MCF 10A (cell line): ENCODE measurements around the gene SIN3B. TPM values are rescaled to one million over a fixed set of nuclear protein-coding genes. Genes with fewer than 3 reads are reported as not detected.

Source experiments
- BruUV-seq: library from RNA; stranded (reverse); fragments of 400-500 nt; replicated peaks from 2 replicates; lab custom pipeline; 2021; lab: Mats Ljungman, UMichigan
- CTCF ChIA-PET: fragments of 300-600 bp; sonication (Branson Sonifier 250); formaldehyde crosslinking; extraction: SDS; loops from one replicate; lab custom pipeline; 2021; ENCODE audit warnings: antibody characterized with exemption, inconsistent platforms; lab: Yijun Ruan, JAX
- POLR2A ChIA-PET: fragments of 300-600, 350-650 bp; sonication (Branson Sonifier 250); formaldehyde crosslinking; extraction: SDS; loops from one replicate; lab custom pipeline; 2020; ENCODE audit warnings: antibody characterized with exemption, inconsistent platforms; lab: Yijun Ruan, JAX
- DNase-seq: peaks from one replicate; pipeline ENCODE4 v3.0.0-alpha.2; 2018; ENCODE audit not compliant: unreplicated experiment
- H3K27ac Mint-ChIP-seq: one replicate; pipeline ENCODE4 v1.8.0; 2022; ENCODE audit warnings: mild to moderate bottlenecking, low read depth, mixed read lengths; ENCODE audit not compliant: unreplicated experiment
- H3K27me3 Mint-ChIP-seq: one replicate; pipeline ENCODE4 v1.8.0; 2022; ENCODE audit warnings: mixed read lengths; ENCODE audit not compliant: insufficient read depth, unreplicated experiment
- H3K36me3 Mint-ChIP-seq: one replicate; pipeline ENCODE4 v1.8.0; 2022; ENCODE audit warnings: mild to moderate bottlenecking, moderate library complexity, mixed read lengths; ENCODE audit not compliant: insufficient read depth, unreplicated experiment
- H3K4me1 Mint-ChIP-seq: one replicate; pipeline ENCODE4 v1.8.0; 2022; ENCODE audit warnings: mixed read lengths; ENCODE audit not compliant: insufficient read depth, unreplicated experiment
- H3K4me3 Mint-ChIP-seq: one replicate; pipeline ENCODE4 v1.8.0; 2022; ENCODE audit warnings: mild to moderate bottlenecking, moderate library complexity, mixed read lengths; ENCODE audit not compliant: unreplicated experiment
- H3K9me3 Mint-ChIP-seq: one replicate; pipeline ENCODE4 v1.8.0; 2022; ENCODE audit warnings: mixed read lengths; ENCODE audit not compliant: unreplicated experiment
- intact Hi-C: fragments of 100-400 bp; cut with micrococcal nuclease; formaldehyde crosslinking; loops from 2 replicates; pipeline ENCODE4 v1.14.1; 2022
- total RNA-seq: library from RNA; stranded (reverse); gene quantifications from 2 replicates; pipeline ENCODE4 v1.2.3, GENCODE V29; 2022
- TF ChIP-seq, protein P1 (sequence below): fragments of 200-600 bp; IDR thresholded peaks from one replicate; pipeline ENCODE4 v1.8.0; 2022; ENCODE audit warnings: antibody characterized with exemption, mild to moderate bottlenecking; ENCODE audit not compliant: unreplicated experiment

Gene SIN3B
- total RNA-seq, 1 experiment from 2014 or later = 56.0 TPM

DNA sequence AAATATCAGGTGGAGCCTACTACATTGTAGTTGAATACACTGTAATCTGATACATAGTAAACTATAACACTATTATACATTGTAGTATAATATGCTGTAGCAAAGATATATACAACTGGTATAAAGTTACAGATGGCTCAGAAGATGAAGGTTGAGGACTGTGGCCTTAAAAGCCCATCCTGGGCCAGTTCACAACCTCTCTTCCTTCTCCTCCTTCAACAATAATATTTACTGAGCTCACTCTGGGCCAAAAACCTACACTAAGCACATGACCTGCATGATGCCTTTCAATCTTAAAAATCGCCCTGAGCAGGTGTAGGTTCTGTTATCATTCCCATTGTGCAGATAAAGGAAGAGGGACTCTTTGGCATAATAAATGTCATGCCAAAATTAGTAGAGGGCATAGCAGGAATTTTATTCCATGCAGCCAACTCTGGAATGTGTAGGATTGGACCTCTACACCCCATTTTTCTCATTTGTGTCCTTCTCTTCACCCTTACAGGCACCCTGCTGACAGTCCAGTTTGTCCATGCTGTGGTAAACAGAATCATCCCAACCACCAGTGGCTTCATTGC, 14.6 kb upstream of the SIN3B start:
- no peaks in the 10 kb centered on the region for H3K4me1 Mint-ChIP-seq
- no peaks in the 10 kb centered on the region for H3K36me3 Mint-ChIP-seq
- ChIA-PET CTCF (interaction anchor here (0.6 to 0.7 kb wide), 2 partner anchors 12 to 17 kb away, joined by 3 read pairs; no protein-coding TSS in a partner anchor), POLR2A (interaction anchor here (0.6 kb wide), 1 partner anchor 109 kb away, joined by 4 read pairs; no protein-coding TSS in a partner anchor)
- no peak for DNase-seq
- H3K27ac Mint-ChIP-seq = no peak overlapping the region
- no peaks in the 10 kb centered on the region for H3K9me3 Mint-ChIP-seq
- H3K4me3 Mint-ChIP-seq = no peak overlapping the region
- TF ChIP-seq, protein P1, sequence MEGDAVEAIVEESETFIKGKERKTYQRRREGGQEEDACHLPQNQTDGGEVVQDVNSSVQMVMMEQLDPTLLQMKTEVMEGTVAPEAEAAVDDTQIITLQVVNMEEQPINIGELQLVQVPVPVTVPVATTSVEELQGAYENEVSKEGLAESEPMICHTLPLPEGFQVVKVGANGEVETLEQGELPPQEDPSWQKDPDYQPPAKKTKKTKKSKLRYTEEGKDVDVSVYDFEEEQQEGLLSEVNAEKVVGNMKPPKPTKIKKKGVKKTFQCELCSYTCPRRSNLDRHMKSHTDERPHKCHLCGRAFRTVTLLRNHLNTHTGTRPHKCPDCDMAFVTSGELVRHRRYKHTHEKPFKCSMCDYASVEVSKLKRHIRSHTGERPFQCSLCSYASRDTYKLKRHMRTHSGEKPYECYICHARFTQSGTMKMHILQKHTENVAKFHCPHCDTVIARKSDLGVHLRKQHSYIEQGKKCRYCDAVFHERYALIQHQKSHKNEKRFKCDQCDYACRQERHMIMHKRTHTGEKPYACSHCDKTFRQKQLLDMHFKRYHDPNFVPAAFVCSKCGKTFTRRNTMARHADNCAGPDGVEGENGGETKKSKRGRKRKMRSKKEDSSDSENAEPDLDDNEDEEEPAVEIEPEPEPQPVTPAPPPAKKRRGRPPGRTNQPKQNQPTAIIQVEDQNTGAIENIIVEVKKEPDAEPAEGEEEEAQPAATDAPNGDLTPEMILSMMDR = no peak
- BruUV-seq = no TSS peak
- H3K27me3 Mint-ChIP-seq = no peaks in the 10 kb centered on the region
- intact Hi-C loops = no loop called here

DNA sequence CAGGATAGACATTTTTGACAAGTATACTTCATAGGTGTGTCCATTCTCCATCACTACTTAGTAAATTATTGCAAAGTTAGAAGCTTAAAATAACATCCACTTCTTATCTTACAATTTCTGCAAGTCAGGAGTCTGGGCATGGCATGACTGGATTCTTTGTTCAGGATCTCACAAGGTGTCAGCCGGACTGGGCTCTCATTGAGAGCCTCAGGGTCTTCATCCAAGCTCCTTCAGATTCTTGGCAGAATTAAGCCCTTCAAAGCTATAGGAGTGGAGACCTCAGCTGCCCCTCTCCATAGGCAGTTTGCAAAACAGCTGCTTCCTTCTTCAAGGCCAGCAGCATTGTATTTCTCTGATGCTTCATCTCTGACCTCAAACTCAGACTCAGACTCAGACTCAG, 9.1 kb upstream of the SIN3B start:
- Mint-ChIP-seq H3K27me3 (no peaks in the 10 kb centered on the region), H3K9me3 (no peaks in the 10 kb centered on the region), H3K36me3 (peaks cover 6% of the 10 kb centered on the region), H3K27ac (no peak overlapping the region), H3K4me3 (no peak overlapping the region), H3K4me1 (peaks cover 16% of the 10 kb centered on the region)
- intact Hi-C loops = loop anchor here (5.0 kb wide), 1 partner anchor 88 kb away; no protein-coding TSS in a partner anchor
- DNase-seq = no peak
- ChIA-PET CTCF (interaction anchor here (0.6 to 0.7 kb wide), 2 partner anchors 10 to 19 kb away, joined by 3 read pairs; no protein-coding TSS in a partner anchor), POLR2A (no interaction called here)
- TF ChIP-seq, protein P1 = no peak
- BruUV-seq = no TSS peak

DNA sequence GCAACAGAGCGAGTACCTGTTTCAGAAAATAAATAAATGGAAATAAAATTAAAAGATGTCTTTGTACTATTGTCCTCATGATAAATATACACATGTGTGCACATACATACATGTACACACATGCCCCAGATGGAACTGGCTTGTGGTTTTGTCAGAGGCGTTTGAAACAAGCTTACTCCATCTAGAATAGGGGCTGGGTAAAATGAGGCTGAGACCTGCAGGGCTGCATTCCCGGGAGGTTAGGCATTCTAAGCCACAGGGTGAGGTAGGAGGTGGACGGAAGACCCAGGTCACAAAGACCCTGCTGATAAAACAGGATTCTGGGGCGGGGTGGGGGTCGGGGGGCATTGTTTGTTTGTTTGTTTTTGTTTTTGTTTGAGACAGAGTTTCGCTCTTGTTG, 8.1 kb upstream of the SIN3B start:
- H3K4me3 Mint-ChIP-seq = no peak overlapping the region
- no peaks in the 10 kb centered on the region for H3K27me3 Mint-ChIP-seq
- DNase-seq = no peak
- H3K9me3 Mint-ChIP-seq = no peaks in the 10 kb centered on the region
- TF ChIP-seq, protein P1 = no peak
- no TSS peak for BruUV-seq
- CTCF ChIA-PET = no interaction called here
- H3K4me1 Mint-ChIP-seq = peaks cover 26% of the 10 kb centered on the region
- no peak overlapping the region for H3K27ac Mint-ChIP-seq
- peaks cover 11% of the 10 kb centered on the region for H3K36me3 Mint-ChIP-seq
- intact Hi-C loops = loop anchor here (5.0 kb wide), 1 partner anchor 89 kb away; no protein-coding TSS in a partner anchor
- POLR2A ChIA-PET = interaction anchor here (0.6 kb wide), 1 partner anchor 103 kb away, joined by 3 read pairs; no protein-coding TSS in a partner anchor

DNA sequence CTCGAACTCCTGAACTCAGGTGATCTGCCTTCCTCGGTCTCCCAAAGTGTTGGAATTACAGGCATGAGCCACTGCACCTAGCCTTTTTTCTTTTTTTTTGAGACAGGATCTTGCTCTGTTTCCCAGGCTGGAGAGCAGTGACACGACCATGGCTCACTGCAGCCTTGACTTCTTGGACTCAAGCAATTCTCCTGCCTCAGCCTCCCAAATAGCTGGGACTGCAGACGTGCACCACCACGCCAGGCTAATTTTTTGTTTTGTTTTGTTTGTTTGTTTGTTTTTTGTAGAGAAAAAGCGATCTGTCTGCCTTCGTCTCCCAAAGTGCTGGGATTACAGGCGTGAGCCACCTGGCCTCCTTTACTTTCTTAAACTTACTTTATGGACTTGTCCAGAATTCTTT, 6.5 kb upstream of the SIN3B start:
- intact Hi-C loops = loop anchor here (5.0 kb wide), 1 partner anchor 90 kb away; no protein-coding TSS in a partner anchor
- ChIA-PET CTCF (interaction anchor here (0.7 kb wide), 1 partner anchor 1506 kb away, joined by 4 read pairs; no protein-coding TSS in a partner anchor), POLR2A (interaction anchor here (0.6 kb wide), 1 partner anchor 193 kb away, joined by 3 read pairs; no protein-coding TSS in a partner anchor)
- H3K4me3 Mint-ChIP-seq = no peak overlapping the region
- H3K9me3 Mint-ChIP-seq = no peaks in the 10 kb centered on the region
- peaks cover 28% of the 10 kb centered on the region for H3K4me1 Mint-ChIP-seq
- no peak for DNase-seq
- BruUV-seq = no TSS peak
- no peaks in the 10 kb centered on the region for H3K27me3 Mint-ChIP-seq
- peaks cover 11% of the 10 kb centered on the region for H3K36me3 Mint-ChIP-seq
- TF ChIP-seq, protein P1 = no peak
- H3K27ac Mint-ChIP-seq = peak overlapping the region; percentile 82
